HepG2 (cell line): ENCODE results near the gene GABARAPL2. TPM values are rescaled to one million over a fixed set of nuclear protein-coding genes. Genes with fewer than 3 reads are reported as not detected.

Experiments
- ADNP ChIP-seq: sonication (generic); formaldehyde crosslinking; IDR thresholded peaks from 2 replicates; pipeline ENCODE4 v1.4.0; 2020; ENCODE audit warnings: missing genetic modification reagents
- BATF2 ChIP-seq: sonication (generic); formaldehyde crosslinking; IDR thresholded peaks from 2 replicates; pipeline ENCODE4 v1.8.0; 2022; ENCODE audit warnings: mild to moderate bottlenecking, missing genetic modification reagents, moderate library complexity
- E2F1 ChIP-seq: sonication (generic); formaldehyde crosslinking; IDR thresholded peaks from 2 replicates; pipeline ENCODE4 v1.5.0; 2020; ENCODE audit warnings: missing genetic modification reagents
- EHMT2 ChIP-seq: fragments of 200-600 bp; sonication (generic); IDR thresholded peaks from 2 replicates; pipeline ENCODE4 v1.7.0; 2017; ENCODE audit warnings: antibody characterized with exemption, low read depth, low read length, borderline replicate concordance
- GLMP ChIP-seq: sonication (generic); formaldehyde crosslinking; IDR thresholded peaks from 2 replicates; pipeline ENCODE4 v1.9.0; 2021; ENCODE audit warnings: missing genetic modification reagents, mild to moderate bottlenecking, borderline replicate concordance
- HNF4A ChIP-seq: sonication (generic); formaldehyde crosslinking; IDR thresholded peaks from 2 replicates; pipeline ENCODE4 v1.4.0; 2020; ENCODE audit warnings: missing genetic modification reagents
- HNRNPLL ChIP-seq: fragments of 200-400 bp; formaldehyde crosslinking; IDR thresholded peaks from 2 replicates; pipeline ENCODE4 v1.6.1; 2017; ENCODE audit warnings: mild to moderate bottlenecking, low read depth, low read length; ENCODE audit not compliant: poor library complexity, severe bottlenecking
- KDM6A ChIP-seq: IDR thresholded peaks from 2 replicates; pipeline ENCODE4 v1.6.1; 2016; ENCODE audit warnings: low read depth
- PBX2 ChIP-seq: IDR thresholded peaks from 2 replicates; pipeline ENCODE4 v1.6.1; 2016; ENCODE audit warnings: control low read depth
- SSRP1 ChIP-seq: IDR thresholded peaks from 2 replicates; pipeline ENCODE4 v1.6.1; 2016; ENCODE audit warnings: control low read depth
- TSC22D2 ChIP-seq: sonication (generic); formaldehyde crosslinking; IDR thresholded peaks from 2 replicates; pipeline ENCODE4 v1.5.1; 2020; ENCODE audit warnings: missing genetic modification reagents, mild to moderate bottlenecking, borderline replicate concordance
- ZNF362 ChIP-seq: sonication (generic); formaldehyde crosslinking; IDR thresholded peaks from 2 replicates; pipeline ENCODE4 v1.4.0; 2020; ENCODE audit warnings: missing genetic modification reagents, mild to moderate bottlenecking, borderline replicate concordance
- ZNF546 ChIP-seq: sonication (generic); formaldehyde crosslinking; conservative IDR thresholded peaks from 2 replicates; pipeline ENCODE4 v1.8.1; 2023; ENCODE audit warnings: mild to moderate bottlenecking, missing genetic modification reagents
- ZNF547 ChIP-seq: sonication (generic); formaldehyde crosslinking; IDR thresholded peaks from 2 replicates; pipeline ENCODE4 v1.5.1; 2020; ENCODE audit warnings: mild to moderate bottlenecking, missing genetic modification reagents
- ZXDC ChIP-seq: sonication (generic); formaldehyde crosslinking; IDR thresholded peaks from 2 replicates; pipeline ENCODE4 v1.5.0; 2020; ENCODE audit warnings: mild to moderate bottlenecking, missing genetic modification reagents
- polyA plus RNA-seq, 8 experiments: library from polyadenylated mRNA; depleted of rRNA in 3 of 8; stranded (reverse) in 7 of 8; unstranded in 1 of 8; fragments of >200 nt; fragmentation: Illumina TruSeq in 4 of 8; extraction: Trizol in 4 of 8; gene quantifications; 2 replicates each; pipeline versions ENCODE4 v1.2.1 to v1.2.3, GENCODE V29; 2011 to 2016; ENCODE audit warnings: low read depth in 4 of 8, missing spikeins in 1 of 8, mixed read lengths in 1 of 8; ENCODE audit not compliant: insufficient read depth in 1 of 8
- total RNA-seq, 5 experiments: library from RNA; depleted of rRNA; stranded (reverse); fragments of >200 nt; fragmentation: Illumina TruSeq; extraction: Trizol; gene quantifications; 2 replicates each; pipeline ENCODE4 v1.2.3, GENCODE V29; 2016; ENCODE audit warnings: low read depth in 1 of 5
- TF ChIP-seq, protein P1 (sequence below): IDR thresholded peaks from 2 replicates; pipeline ENCODE4 v1.4.0; 2020; ENCODE audit warnings: mild to moderate bottlenecking, missing genetic modification reagents

GABARAPL2 gene
- total and polyA plus RNA-seq, 2 of the 13 experiments (the other 11 are each of a cell fraction or from before 2014, with no cell fraction given) = 76.4 to 83.0 TPM

- TF ChIP-seq ZXDC (CRISPR knock-in tag) = no peak
- no peak for TF ChIP-seq GLMP (CRISPR knock-in tag)
- no peak for TF ChIP-seq ZNF546
- TF ChIP-seq, protein P1, sequence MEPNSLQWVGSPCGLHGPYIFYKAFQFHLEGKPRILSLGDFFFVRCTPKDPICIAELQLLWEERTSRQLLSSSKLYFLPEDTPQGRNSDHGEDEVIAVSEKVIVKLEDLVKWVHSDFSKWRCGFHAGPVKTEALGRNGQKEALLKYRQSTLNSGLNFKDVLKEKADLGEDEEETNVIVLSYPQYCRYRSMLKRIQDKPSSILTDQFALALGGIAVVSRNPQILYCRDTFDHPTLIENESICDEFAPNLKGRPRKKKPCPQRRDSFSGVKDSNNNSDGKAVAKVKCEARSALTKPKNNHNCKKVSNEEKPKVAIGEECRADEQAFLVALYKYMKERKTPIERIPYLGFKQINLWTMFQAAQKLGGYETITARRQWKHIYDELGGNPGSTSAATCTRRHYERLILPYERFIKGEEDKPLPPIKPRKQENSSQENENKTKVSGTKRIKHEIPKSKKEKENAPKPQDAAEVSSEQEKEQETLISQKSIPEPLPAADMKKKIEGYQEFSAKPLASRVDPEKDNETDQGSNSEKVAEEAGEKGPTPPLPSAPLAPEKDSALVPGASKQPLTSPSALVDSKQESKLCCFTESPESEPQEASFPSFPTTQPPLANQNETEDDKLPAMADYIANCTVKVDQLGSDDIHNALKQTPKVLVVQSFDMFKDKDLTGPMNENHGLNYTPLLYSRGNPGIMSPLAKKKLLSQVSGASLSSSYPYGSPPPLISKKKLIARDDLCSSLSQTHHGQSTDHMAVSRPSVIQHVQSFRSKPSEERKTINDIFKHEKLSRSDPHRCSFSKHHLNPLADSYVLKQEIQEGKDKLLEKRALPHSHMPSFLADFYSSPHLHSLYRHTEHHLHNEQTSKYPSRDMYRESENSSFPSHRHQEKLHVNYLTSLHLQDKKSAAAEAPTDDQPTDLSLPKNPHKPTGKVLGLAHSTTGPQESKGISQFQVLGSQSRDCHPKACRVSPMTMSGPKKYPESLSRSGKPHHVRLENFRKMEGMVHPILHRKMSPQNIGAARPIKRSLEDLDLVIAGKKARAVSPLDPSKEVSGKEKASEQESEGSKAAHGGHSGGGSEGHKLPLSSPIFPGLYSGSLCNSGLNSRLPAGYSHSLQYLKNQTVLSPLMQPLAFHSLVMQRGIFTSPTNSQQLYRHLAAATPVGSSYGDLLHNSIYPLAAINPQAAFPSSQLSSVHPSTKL = peak; percentile 50; the same call in 1 of the 2 replicates
- TF ChIP-seq BATF2 (CRISPR knock-in tag) = no peak
- TF ChIP-seq ZNF362 = no peak
- TF ChIP-seq PBX2 = no peak
- TF ChIP-seq E2F1 (CRISPR knock-in tag) = no peak
- no peak for TF ChIP-seq HNRNPLL
- 0 out of 2 replicates have a peak, but pooled peaks have one; percentile 60 for TF ChIP-seq ADNP (CRISPR knock-in tag)
- TF ChIP-seq ZNF547 (CRISPR knock-in tag) = no peak
- peak; percentile 73 for TF ChIP-seq HNF4A (CRISPR knock-in tag)
- no peak; the same call in 1 of the 2 replicates for TF ChIP-seq EHMT2
- TF ChIP-seq KDM6A (CRISPR knock-in tag) = no peak
- no peak for TF ChIP-seq SSRP1
- TF ChIP-seq TSC22D2 (CRISPR knock-in tag) = no peak
Measured at GRCh38 chr16:75527825-75528299, 38.3 kb upstream of the GABARAPL2 start (continued).
